Keratinocyte (primary cell): Measurements from ENCODE around the gene PIP4K2A.

Experiments used
- EZH2 ChIP-seq: IDR thresholded peaks from one replicate; pipeline ENCODE4 v1.6.1; 2012; ENCODE audit warnings: inconsistent platforms, mild to moderate bottlenecking, low read length, moderate library complexity
- TF ChIP-seq, protein P1 (sequence below), 3 experiments: IDR thresholded peaks in 1 of 3; conservative IDR thresholded peaks in 1 of 3; optimal IDR thresholded peaks in 1 of 3; 2 replicates in 2 of 3; 3 replicates in 1 of 3; pipeline versions ENCODE3 to v1.5.1; 2011; ENCODE audit warnings: low read length in 3 of 3, mild to moderate bottlenecking in 3 of 3, moderate library complexity in 2 of 3, control low read depth in 1 of 3, inconsistent platforms in 1 of 3; ENCODE audit not compliant: insufficient read depth in 2 of 3; ENCODE audit errors: extremely low read depth in 1 of 3

DNA sequence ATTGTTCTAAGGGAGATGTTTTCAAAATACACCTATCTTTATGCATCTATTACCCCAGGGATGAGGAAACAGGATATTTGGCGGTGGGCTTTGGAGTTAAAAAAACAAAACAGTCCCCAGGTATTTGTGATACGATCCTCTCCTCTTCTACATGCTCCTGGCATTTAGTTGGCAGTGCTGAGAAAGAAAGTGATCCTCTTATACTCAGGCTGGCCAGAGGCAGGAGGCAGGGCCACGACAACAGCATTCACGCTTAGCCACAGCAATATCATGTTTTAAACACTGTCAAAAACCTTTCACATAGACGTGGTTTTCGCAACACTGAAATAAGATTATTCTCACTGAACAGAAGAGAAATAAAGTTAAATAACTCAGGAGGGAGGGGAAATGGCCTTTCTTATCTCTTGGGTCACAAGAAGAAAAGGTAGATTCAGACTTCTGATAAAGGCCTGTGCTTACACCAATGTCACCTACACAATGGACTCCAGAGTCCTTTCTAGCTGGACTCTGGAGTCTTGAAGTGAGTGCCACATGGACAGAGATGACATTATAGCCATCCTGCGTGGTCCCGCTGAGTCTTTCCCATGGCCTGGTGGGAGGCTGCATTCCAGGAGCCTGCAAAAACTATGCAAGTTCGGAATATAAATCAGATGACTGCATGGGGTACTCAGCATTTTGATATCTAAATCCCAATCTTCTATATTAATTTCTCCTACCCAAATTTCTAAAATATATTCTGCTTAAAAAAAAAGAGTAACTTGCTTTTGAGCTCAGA, 88.7 kb downstream of the PIP4K2A start:
- TF ChIP-seq, protein P1, sequence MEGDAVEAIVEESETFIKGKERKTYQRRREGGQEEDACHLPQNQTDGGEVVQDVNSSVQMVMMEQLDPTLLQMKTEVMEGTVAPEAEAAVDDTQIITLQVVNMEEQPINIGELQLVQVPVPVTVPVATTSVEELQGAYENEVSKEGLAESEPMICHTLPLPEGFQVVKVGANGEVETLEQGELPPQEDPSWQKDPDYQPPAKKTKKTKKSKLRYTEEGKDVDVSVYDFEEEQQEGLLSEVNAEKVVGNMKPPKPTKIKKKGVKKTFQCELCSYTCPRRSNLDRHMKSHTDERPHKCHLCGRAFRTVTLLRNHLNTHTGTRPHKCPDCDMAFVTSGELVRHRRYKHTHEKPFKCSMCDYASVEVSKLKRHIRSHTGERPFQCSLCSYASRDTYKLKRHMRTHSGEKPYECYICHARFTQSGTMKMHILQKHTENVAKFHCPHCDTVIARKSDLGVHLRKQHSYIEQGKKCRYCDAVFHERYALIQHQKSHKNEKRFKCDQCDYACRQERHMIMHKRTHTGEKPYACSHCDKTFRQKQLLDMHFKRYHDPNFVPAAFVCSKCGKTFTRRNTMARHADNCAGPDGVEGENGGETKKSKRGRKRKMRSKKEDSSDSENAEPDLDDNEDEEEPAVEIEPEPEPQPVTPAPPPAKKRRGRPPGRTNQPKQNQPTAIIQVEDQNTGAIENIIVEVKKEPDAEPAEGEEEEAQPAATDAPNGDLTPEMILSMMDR (optimal IDR thresholded peaks at IDR 0.05 in 1 of 3, IDR thresholded peaks at IDR 0.05 in 1 of 3, conservative IDR thresholded peaks at IDR 0.05 in 1 of 3; ENCODE audit: extremely low read depth in 1 of 3, insufficient read depth in 2 of 3, low read length in 3 of 3) = no peak
- TF ChIP-seq EZH2 = no peak
